OCI-LY3 (cell line): ENCODE measurements around the gene RBMS3.

Source experiments
- EZH2phosphoT487 ChIP-seq: fragments of 200-600 bp; shearing (Covaris generic); IDR thresholded peaks from 2 replicates; pipeline ENCODE4 v1.6.1; 2018; ENCODE audit warnings: antibody characterized with exemption, mixed run types, low read depth
- TF ChIP-seq, protein P1 (sequence below): fragments of 200-600, 300-600 bp; sonication (generic); IDR thresholded peaks from 2 replicates; pipeline ENCODE4 v1.5.1; 2014; ENCODE audit warnings: antibody characterized with exemption, low read length, low read depth

DNA sequence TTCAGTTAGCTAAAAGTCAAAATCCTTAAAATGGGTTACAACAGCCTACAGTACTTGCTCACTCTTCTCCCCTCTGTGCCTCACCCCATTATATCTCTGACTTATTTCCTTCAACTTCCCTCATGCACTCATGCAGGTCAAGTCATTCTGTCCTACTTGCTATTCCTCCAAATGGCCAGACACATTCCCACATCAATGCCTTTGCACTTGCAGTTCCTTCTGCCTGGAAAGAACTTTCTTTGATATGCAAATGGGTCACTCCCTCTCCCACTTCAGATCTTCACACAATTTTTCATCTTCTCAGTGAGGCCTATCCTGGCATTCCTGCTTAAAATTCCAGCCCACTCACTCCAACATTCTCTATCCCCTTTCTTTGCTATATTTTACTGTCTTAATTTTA lies 778.4 kb downstream of the RBMS3 start:
- TF ChIP-seq, protein P1, sequence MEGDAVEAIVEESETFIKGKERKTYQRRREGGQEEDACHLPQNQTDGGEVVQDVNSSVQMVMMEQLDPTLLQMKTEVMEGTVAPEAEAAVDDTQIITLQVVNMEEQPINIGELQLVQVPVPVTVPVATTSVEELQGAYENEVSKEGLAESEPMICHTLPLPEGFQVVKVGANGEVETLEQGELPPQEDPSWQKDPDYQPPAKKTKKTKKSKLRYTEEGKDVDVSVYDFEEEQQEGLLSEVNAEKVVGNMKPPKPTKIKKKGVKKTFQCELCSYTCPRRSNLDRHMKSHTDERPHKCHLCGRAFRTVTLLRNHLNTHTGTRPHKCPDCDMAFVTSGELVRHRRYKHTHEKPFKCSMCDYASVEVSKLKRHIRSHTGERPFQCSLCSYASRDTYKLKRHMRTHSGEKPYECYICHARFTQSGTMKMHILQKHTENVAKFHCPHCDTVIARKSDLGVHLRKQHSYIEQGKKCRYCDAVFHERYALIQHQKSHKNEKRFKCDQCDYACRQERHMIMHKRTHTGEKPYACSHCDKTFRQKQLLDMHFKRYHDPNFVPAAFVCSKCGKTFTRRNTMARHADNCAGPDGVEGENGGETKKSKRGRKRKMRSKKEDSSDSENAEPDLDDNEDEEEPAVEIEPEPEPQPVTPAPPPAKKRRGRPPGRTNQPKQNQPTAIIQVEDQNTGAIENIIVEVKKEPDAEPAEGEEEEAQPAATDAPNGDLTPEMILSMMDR = no peak
- no peak for TF ChIP-seq EZH2phosphoT487
